ENCODE results near the gene NET1. TPM values are rescaled to one million over a fixed set of nuclear protein-coding genes. Genes with fewer than 3 reads are reported as not detected.

NET1 gene
- total RNA-seq, 1 donor from 2014 or later, result 22.5 TPM

GRCh38 chr10:5498791-5499492 is 86.6 kb downstream of the NET1 start:
- Mint-ChIP-seq H3K4me3 (no peak overlapping the region), H3K27me3 (peaks cover 2% of the 10 kb centered on the region), H3K36me3 (ENCODE audit: low read depth) (no peaks in the 10 kb centered on the region), H3K27ac (no peak overlapping the region), H3K4me1 (no peaks in the 10 kb centered on the region), H3K9me3 (no peaks in the 10 kb centered on the region)
- ChIA-PET POLR2A (no interaction called here), CTCF (interaction anchor here (2.2 kb wide), 1 partner anchor 124 kb away, joined by 7 read pairs; no protein-coding TSS in a partner anchor)
- no peak for DNase-seq
- no peak for TF ChIP-seq CTCF (IDR thresholded peaks at IDR 0.05)
- ATAC-seq (ENCODE audit: low read depth), result no peak
- intact Hi-C loops (cut with micrococcal nuclease), result no loop called here

GRCh38 chr10:5499493-5500140 is 87.3 kb downstream of the NET1 start, which contains the start of gene CALML5:
CALML5 (minus strand) TSS chr10:5499570; CDS start chr10:5499438, 132 bp downstream.
- H3K4me3 Mint-ChIP-seq, result no peak within 1 kb of the TSS
- intact Hi-C loops (cut with micrococcal nuclease), result no loop called here
- no peak for DNase-seq

GRCh38 chr10:5500162-5500670 is 87.9 kb downstream of the NET1 start:
- H3K4me3 Mint-ChIP-seq, result no peak overlapping the region
- H3K27me3 Mint-ChIP-seq, result peaks cover 2% of the 10 kb centered on the region
- no peaks in the 10 kb centered on the region for H3K9me3 Mint-ChIP-seq
- no peaks in the 10 kb centered on the region for H3K36me3 Mint-ChIP-seq (ENCODE audit: low read depth)
- intact Hi-C loops (cut with micrococcal nuclease), result no loop called here
- no peak overlapping the region for H3K27ac Mint-ChIP-seq
- DNase-seq, result no peak
- CTCF ChIA-PET, result interaction anchor here (2.2 kb wide), 1 partner anchor 123 kb away, joined by 7 read pairs; no protein-coding TSS in a partner anchor
- POLR2A ChIA-PET, result no interaction called here
- ATAC-seq (ENCODE audit: low read depth), result no peak
- TF ChIP-seq CTCF (IDR thresholded peaks at IDR 0.05), result no peak
- no peaks in the 10 kb centered on the region for H3K4me1 Mint-ChIP-seq

More at GRCh38 chr10:5499493-5500140, 87.3 kb downstream of the NET1 start, which contains the start of gene CALML5:
- ChIA-PET CTCF (interaction anchor here (2.2 kb wide), 1 partner anchor 123 kb away, joined by 7 read pairs; no protein-coding TSS in a partner anchor), POLR2A (no interaction called here)
- ATAC-seq (ENCODE audit: low read depth), result no peak
- Mint-ChIP-seq H3K36me3 (ENCODE audit: low read depth) (no peaks in the 10 kb centered on the region), H3K4me1 (no peaks in the 10 kb centered on the region), H3K9me3 (no peaks in the 10 kb centered on the region), H3K27me3 (peaks cover 2% of the 10 kb centered on the region), H3K27ac (no peak within 1 kb of the TSS)
- TF ChIP-seq CTCF (IDR thresholded peaks at IDR 0.05), result no peak

- H3K4me1 Mint-ChIP-seq, result no peaks in the 10 kb centered on the region
- DNase-seq (no peak), ATAC-seq (ENCODE audit: low read depth) (no peak)
- TF ChIP-seq CTCF (IDR thresholded peaks at IDR 0.05), result no peak
- H3K4me3 Mint-ChIP-seq, result no peak overlapping the region
- ChIA-PET CTCF (interaction anchor here (2.2 kb wide), 1 partner anchor 122 kb away, joined by 7 read pairs; no protein-coding TSS in a partner anchor), POLR2A (no interaction called here)
- H3K36me3 Mint-ChIP-seq (ENCODE audit: low read depth), result no peaks in the 10 kb centered on the region
- H3K27ac Mint-ChIP-seq, result no peak overlapping the region
- no peaks in the 10 kb centered on the region for H3K9me3 Mint-ChIP-seq
- peaks cover 2% of the 10 kb centered on the region for H3K27me3 Mint-ChIP-seq
- intact Hi-C loops (cut with micrococcal nuclease), result no loop called here
Measured at GRCh38 chr10:5500910-5501309, 88.6 kb downstream of the NET1 start.

- intact Hi-C loops (cut with micrococcal nuclease), result no loop called here
- POLR2A ChIA-PET, result no interaction called here
- ATAC-seq (ENCODE audit: low read depth) (no peak), DNase-seq (no peak)
- Mint-ChIP-seq H3K36me3 (ENCODE audit: low read depth) (no peaks in the 10 kb centered on the region), H3K4me3 (no peak overlapping the region), H3K27ac (no peak overlapping the region), H3K9me3 (no peaks in the 10 kb centered on the region), H3K27me3 (peaks cover 2% of the 10 kb centered on the region), H3K4me1 (no peaks in the 10 kb centered on the region)
- TF ChIP-seq CTCF (IDR thresholded peaks at IDR 0.05), result no peak
- CTCF ChIA-PET, result no interaction called here
Measured at GRCh38 chr10:5502061-5502521, 89.7 kb downstream of the NET1 start.

Measured in activated B cell treated with CpG ODN at 0.5 μM for 24 hours (primary cell).